EL (cell line): Measurements from ENCODE around the gene LMO7.

ENCODE experiments used
- DNase-seq: peaks from one replicate; pipeline ENCODE4 v3.0.0-alpha.2; 2016

LMO7 gene

GRCh38 chr13:75748874-75749273, 112.7 kb downstream of the LMO7 start:
- DNase-seq, result no peak

DNA sequence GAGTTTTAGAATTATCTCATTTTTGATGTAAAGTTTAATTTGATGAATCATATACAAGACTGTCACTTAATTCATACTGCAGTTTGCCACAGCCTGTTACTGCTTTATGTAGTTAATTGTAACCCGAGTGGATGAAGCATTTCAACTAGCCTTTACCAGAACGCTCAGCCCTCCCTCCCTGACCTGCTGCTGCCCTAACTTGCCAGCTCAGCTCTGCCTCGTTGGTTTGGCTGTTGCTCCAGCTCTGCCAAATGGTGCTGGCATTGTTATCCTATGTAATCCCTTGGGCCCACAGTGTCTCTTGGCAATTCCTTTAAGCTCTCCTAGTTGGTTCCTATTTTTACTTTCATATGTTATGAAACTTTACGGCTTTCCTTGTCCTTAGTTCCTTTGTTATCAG, 113.3 kb downstream of the LMO7 start:
- peak; percentile 24 for DNase-seq

DNA sequence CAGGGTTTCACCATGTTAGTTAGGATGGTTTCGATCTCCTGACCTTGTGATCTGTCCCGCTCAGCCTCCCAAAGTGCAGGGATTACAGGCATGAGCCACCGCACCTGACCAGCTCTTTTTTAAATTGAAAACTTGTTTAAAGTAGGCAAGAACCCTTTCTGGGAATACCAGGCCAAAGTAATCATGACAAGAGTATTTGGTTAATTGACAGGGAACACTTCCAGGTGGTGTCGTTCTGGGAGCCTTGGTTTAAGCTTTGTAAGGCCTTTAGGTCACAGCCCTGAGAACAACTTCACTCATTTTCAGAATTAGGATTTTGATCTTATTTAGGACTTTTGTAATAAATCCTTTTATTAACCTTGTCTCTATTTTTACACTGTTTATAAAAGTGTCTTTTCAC, 115.2 kb downstream of the LMO7 start:
- DNase-seq, result no peak

- DNase-seq, result no peak
These were observed 116.7 kb downstream of the LMO7 start for GRCh38 chr13:75752826-75753225.

DNA sequence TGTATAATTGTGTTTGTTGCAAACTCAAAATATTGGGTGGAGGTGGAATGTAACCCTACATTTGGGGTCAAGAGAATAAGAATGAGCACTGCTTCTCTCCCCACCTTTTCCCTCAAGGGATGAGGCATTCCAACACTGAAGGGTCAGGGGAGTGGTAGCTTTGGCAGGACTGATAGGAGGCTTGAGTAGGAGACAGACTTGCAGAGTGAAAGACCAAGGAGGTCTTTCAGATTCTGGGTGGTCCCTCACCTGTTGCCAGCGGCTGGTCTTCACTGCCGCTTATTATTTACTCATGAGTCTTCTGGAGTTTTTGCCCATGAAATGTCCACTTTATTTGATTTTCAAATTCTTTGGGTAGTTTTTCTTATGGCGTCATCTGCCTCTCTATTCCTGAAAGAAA, 118.8 kb downstream of the LMO7 start:
- DNase-seq, result no peak

- no peak for DNase-seq
These were observed 121.2 kb downstream of the LMO7 start for GRCh38 chr13:75757336-75757735.

DNA sequence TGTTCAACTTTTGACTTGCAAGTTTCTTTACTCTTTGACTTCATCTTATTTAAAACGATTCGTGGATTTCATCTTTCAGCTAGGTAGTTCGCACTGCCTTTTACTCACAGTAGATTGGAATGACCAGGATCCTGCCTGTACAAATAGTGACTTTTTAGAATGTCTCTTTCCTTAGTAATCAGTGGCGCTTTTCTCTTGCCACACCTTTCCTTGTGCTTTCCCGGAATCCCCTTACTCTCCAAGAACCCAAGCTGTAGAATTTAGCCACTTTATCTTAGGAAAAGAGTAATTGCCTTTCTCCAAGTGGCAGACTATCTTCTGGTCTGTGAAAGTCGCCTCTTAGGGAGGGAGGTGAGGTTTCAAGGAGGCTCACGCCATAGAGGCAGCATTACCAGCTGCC, 123.4 kb downstream of the LMO7 start:
- no peak for DNase-seq

DNA sequence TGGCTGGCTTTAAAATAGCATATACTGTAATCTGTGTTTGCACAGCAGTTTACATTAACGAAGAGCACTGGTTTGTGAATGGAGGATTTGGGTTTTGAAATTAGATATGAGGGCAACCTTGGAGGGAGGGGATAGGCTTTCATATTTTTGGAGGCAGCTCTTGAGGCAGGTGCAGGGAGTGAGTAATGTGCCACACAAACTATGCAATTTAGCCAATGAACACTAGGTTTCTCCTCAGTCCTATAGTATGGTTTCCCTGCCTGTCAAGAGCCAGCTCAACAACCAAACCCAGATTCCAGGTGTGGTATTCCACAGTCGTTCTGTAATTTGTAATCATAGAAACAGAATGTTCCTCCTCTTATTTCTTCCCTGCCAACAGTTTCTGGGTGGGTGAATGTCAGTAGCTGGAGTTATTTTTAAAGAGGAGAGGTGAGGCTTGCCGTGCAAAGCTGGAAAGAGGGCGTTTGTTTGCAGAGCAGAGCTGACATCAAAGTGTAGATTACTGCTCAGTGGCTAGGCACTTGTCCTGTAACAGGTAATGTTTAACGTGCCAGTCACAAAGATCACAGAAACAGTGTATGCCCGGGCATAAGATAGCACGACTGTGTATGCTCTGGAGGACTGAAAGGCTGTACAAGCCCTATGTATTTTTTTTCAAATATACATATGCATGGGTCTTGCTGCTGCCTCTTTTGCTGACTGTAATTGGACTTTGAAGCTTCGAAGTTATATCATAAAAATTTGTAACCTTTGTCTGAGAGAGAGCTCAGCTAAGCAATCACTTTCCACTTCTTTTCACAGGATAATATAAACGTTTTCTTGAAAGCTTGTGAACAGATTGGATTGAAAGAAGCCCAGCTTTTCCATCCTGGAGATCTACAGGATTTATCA, 124.2 kb downstream of the LMO7 start:
- no peak for DNase-seq

DNA sequence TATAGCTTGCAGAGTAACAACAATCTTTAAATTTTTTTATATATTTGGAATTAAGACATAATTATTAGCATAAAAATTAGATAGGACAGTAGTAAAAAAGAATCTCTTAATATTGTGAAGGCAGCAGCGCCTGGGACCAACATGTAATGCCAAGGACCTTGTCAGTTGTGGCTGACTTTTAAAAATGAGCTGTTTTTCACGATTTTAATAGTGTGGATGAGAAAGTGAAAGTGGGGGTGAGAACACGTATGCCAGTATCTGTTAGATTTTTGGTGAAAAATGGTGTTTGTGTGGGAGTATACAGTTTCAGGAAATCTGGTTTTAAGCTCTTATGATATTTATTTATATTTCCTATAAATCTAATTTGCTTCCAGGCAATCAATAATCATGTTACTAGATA, 125.2 kb downstream of the LMO7 start:
- DNase-seq, result no peak

- no peak for DNase-seq
These were observed 126.2 kb downstream of the LMO7 start for GRCh38 chr13:75762076-75762937.

DNA sequence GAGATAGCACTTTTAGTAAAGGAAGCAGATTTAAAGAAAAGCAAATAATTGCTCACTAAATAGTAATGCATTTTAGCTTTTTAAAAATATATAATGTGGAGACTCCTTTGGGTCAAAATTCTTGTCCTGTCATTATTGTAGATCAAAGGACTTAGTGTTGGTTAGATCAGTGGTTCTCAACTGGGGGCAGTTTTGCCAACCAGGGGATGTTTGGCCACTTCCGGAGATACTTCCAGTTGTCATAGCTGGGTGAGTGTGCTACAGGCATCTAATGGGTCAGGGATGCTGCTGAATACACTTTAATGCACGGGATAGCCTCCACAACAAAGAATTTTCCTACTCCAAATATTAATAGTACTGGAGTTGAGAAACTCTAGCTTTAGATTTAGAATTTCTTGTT, 126.8 kb downstream of the LMO7 start:
- DNase-seq, result no peak

- DNase-seq, result no peak
These were observed 127.4 kb downstream of the LMO7 start for GRCh38 chr13:75763512-75763911.

- no peak for DNase-seq
These were observed 128.3 kb downstream of the LMO7 start for GRCh38 chr13:75764251-75764925.

DNA sequence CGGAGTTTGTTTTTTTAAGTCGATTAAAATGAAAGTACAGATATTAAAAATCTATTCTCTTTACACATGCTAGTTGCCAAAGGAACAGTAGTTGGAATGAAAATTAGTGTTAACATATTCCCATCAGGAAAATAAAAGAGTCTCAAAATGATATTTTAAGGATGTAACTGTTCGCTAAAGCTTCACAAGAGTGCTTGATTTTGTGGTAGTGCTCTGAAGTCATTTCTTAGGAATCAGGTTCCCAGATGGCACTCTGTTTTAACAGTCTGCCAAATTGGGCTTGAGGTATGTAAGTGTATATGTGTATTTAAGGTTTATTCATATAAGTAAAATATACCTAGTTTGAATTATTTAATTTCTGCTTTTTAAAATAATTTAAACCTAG, 128.8 kb downstream of the LMO7 start:
- DNase-seq, result no peak

DNA sequence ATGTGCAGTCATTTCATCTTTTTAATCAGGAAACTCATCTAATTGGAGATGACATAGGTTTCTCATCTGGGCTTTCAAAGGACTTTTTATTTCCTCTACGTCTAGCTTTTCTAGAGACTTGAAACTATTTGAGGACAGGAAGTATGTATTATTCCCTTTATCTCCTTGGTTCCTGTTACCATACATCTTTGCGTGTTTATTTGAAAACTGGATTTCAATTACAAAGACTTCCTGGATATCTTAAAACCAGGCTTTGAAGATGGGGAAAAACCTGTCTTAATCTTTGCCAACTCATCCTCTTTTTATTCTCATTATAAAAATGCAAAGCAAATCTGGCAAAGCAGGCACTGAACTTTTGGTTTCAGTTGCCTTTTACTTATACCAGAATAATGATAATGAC, 130.5 kb downstream of the LMO7 start:
- no peak for DNase-seq

DNA sequence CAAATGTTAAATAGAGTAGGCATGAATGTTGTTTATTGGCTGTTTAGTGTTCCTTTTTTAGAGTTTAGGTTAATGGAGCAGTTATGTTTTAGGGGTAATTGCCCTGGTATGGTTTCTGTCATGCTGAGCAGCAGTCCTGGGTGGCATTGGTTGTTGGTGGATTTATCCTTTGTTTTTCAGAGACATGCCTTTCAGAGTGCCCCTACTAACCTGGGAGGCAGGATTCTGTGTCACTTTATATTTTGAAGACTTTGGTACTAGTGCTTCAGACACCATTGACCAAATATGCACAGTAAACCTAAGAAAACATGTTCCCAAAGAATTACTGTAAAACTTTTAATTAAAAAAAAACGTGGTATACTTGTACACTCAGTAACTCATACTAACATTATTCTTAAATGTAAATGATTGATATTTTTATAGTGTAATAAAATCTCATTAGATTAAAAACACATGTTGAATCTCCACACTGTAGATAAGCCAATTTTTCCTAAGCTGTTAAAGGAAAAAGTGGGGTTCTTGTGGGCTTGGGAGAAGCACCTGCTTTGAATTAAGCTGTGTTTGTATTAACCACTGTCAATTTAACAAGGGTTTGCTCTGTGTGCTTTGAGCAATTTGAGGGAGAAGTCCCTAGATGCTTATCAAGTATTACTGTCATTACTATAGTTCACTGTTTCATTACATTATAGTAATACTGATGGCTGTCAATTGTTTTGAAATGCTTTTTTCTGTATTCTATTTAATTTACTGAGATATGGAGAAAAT, 133.2 kb downstream of the LMO7 start:
- DNase-seq, result peak; percentile 60

DNA sequence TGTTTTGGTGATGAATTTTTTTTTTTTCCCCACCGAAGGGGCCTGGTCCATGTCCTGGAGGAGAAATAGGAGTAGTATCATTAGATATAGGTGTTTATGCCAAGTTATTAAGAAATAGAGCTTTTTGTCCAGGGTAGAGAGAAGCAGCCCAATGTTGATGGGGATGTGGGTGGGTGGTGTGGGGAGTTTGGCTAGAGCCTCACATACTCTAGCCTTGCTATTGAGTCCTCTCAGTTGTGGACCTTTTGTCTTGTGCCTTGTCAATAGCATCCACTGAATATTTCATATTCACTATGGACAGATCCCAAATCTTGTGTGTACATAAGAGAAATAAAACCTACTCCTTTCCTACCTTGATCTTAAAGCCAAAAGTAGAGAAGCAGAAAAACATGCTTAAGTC, 134.0 kb downstream of the LMO7 start:
- DNase-seq, result no peak

DNA sequence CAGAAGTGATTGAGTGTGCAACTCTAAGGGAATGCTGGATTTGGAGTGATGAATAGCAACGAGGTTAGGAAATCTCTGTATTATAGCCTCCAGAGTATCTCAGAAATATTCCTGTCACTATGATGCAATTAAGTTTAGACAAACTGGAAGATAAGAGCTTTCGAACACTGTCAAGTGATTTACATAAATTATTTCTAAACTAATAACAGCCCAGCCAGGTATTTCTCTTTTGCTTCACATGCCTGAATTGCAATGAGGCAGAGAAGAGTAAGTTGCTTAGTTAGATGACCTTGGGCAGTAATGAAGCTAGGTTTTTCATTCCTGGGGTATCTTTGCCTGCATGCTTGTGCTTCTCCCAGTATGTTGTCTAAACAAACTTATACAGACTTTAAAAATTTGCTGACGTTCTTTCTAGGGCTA, 134.5 kb downstream of the LMO7 start:
- DNase-seq, result peak; percentile 56

GRCh38 chr13:75771226-75771625, 135.1 kb downstream of the LMO7 start:
- DNase-seq, result no peak

GRCh38 chr13:75771818-75772217, 135.7 kb downstream of the LMO7 start:
- peak; percentile 84 for DNase-seq

DNA sequence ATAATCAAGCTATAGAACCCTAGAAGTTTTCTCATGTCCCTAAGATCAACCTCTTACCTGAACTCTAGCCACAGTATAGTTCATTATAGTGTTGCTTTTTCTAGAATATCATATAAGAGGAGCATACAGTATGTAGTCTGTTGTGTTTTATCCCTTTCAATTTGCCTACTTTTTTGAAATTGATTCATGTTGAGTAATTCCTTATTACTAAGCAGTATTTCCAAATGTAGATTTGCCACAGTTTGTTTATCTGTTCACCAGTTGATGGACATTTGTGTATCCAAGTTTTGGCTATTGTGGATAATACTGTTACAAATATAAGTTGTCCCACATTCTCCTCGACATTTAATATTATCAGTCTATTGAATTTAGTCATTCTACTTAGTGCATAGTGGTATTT, 138.0 kb downstream of the LMO7 start:
- no peak for DNase-seq

DNA sequence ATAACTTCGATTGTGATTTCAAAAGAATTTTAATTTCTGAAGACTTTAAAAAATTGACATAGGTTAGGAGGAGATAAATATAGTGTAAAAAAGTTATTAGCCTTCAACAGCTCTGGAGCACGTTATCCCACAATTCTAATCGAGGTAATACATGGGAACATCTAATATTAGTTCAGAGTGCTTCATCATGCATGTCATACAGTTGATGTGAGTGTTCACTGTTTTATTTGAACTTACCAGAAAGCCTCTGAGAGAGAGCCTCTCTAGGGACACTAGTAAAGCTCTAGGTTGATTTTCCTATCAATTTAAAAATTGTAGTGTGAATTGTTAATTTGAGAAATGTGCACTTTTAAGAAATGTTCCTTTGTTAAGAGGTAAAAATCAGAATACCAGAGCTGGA, 140.4 kb downstream of the LMO7 start:
- no peak for DNase-seq

- no peak for DNase-seq
These were observed 143.3 kb downstream of the LMO7 start for GRCh38 chr13:75779393-75779792.
